ENCODE data around the gene ERF.

The ERF gene

GRCh38 chr19:42202290-42202880, 52.5 kb downstream of the ERF start:
- H3K27ac ChIP-seq (ENCODE audit: low read depth, low read length), result no peak overlapping the region
- H3K36me3 ChIP-seq (ENCODE audit: control insufficient read depth, insufficient read depth, low read length), result peaks cover 37% of the 10 kb centered on the region
- H3K4me3 ChIP-seq (ENCODE audit: low read length), result no peak overlapping the region

GRCh38 chr19:42201489-42202289, 53.2 kb downstream of the ERF start:
- Histone ChIP-seq H3K36me3 (ENCODE audit: control insufficient read depth, insufficient read depth, low read length) (peaks cover 30% of the 10 kb centered on the region), H3K4me1 (ENCODE audit: control insufficient read depth, insufficient read depth, low read length) (no peaks in the 10 kb centered on the region), H3K4me3 (ENCODE audit: low read length) (peak overlapping the region; percentile 0), H3K27ac (ENCODE audit: low read depth, low read length) (peak overlapping the region; percentile 21), H3K27me3 (ENCODE audit: control insufficient read depth, insufficient read depth, low read length) (no peaks in the 10 kb centered on the region), H3K9ac (ENCODE audit: low read length) (no peak overlapping the region)

More at GRCh38 chr19:42202290-42202880, 52.5 kb downstream of the ERF start:
- Histone ChIP-seq H3K9ac (ENCODE audit: low read length) (no peak overlapping the region), H3K4me1 (ENCODE audit: control insufficient read depth, insufficient read depth, low read length) (no peaks in the 10 kb centered on the region), H3K27me3 (ENCODE audit: control insufficient read depth, insufficient read depth, low read length) (no peaks in the 10 kb centered on the region)

GRCh38 chr19:42200116-42200715, 54.7 kb downstream of the ERF start:
- Histone ChIP-seq H3K4me3 (ENCODE audit: low read length) (peak overlapping the region; percentile 44), H3K27me3 (ENCODE audit: control insufficient read depth, insufficient read depth, low read length) (no peaks in the 10 kb centered on the region), H3K36me3 (ENCODE audit: control insufficient read depth, insufficient read depth, low read length) (peaks cover 28% of the 10 kb centered on the region), H3K27ac (ENCODE audit: low read depth, low read length) (no peak overlapping the region), H3K4me1 (ENCODE audit: control insufficient read depth, insufficient read depth, low read length) (no peaks in the 10 kb centered on the region), H3K9ac (ENCODE audit: low read length) (peak overlapping the region; percentile 43)

- no peak overlapping the region for H3K27ac ChIP-seq (ENCODE audit: low read depth, low read length)
- peak overlapping the region; percentile 43 for H3K9ac ChIP-seq (ENCODE audit: low read length)
- H3K27me3 ChIP-seq (ENCODE audit: control insufficient read depth, insufficient read depth, low read length), result no peaks in the 10 kb centered on the region
- H3K4me3 ChIP-seq (ENCODE audit: low read length), result peak overlapping the region; percentile 44
- H3K36me3 ChIP-seq (ENCODE audit: control insufficient read depth, insufficient read depth, low read length), result peaks cover 25% of the 10 kb centered on the region
- no peaks in the 10 kb centered on the region for H3K4me1 ChIP-seq (ENCODE audit: control insufficient read depth, insufficient read depth, low read length)
Measured at GRCh38 chr19:42199440-42200115, 55.4 kb downstream of the ERF start.

- Histone ChIP-seq H3K27ac (ENCODE audit: low read depth, low read length) (no peak overlapping the region), H3K27me3 (ENCODE audit: control insufficient read depth, insufficient read depth, low read length) (no peaks in the 10 kb centered on the region), H3K36me3 (ENCODE audit: control insufficient read depth, insufficient read depth, low read length) (peaks cover 21% of the 10 kb centered on the region), H3K4me1 (ENCODE audit: control insufficient read depth, insufficient read depth, low read length) (no peaks in the 10 kb centered on the region), H3K9ac (ENCODE audit: low read length) (no peak overlapping the region), H3K4me3 (ENCODE audit: low read length) (peak overlapping the region; percentile 23)
Measured at GRCh38 chr19:42198676-42199439, 56.1 kb downstream of the ERF start.

Data from rectal smooth muscle tissue (tissue), 1 donor.